ENCODE measurements around the gene FAM151B. TPM values are rescaled to one million over a fixed set of nuclear protein-coding genes. Genes with fewer than 3 reads are reported as not detected.

Gene FAM151B
- total and polyA plus RNA-seq, 2 of the 8 experiments (the other 6 are each of a cell fraction or from before 2014, with no cell fraction given), result 0.62 to 1.1 TPM

DNA sequence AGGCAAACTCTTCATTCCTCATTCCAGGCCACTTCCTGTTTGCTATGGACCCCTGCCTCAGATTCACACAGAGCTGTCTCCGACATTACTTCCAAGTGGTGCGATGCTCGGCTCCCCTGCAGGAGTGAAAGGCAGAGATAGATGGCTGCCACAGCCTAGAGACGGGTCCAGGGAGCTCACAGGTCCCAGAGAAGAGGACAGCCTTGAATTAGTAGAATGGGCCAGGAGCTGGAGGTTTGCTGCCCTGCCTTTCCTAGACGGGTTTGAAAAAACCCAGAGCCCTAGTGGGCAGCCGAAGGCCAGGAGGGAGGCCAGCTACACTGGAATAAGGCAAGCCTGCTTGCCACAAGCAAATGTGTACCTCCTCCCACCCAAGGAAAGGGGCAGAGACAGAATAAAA, 80.4 kb downstream of the FAM151B start:
- peak overlapping the region in 1 of 2 experiments; percentile 90; a peak in 2 of 4 replicates for H3K4me2 ChIP-seq (ENCODE audit: insufficient read depth in 1 of 2, low read depth in 2 of 2, low read length in 2 of 2)
- WGBS, 2 experiments (ENCODE audit: extremely low coverage in 1 of 2, insufficient coverage in 1 of 2, insufficient read length in 1 of 2, insufficient replicate concordance in 2 of 2, low coverage in 1 of 2, low lambda C conversion rate in 2 of 2, missing lambda C conversion rate in 1 of 2), result 79% methylated on average over 6 of the region's 6 CpGs; no CpG with 5 or more reads in 1 of the 2 experiments
- H3K36me3 ChIP-seq (ENCODE audit: control insufficient read depth in 2 of 4, insufficient read depth in 4 of 4, low read length in 3 of 4), result no peaks in the 10 kb centered on the region
- H2BK15ac ChIP-seq (ENCODE audit: low read length), result no peak overlapping the region
- no peak overlapping the region for H2AK5ac ChIP-seq (ENCODE audit: low read depth, low read length)
- no peak overlapping the region for H3K56ac ChIP-seq (replicated peaks; ENCODE audit: insufficient read length, low read depth, low read length)
- peaks cover 15 to 32% (median 25%) of the 10 kb centered on the region in 4 experiments for H3K27me3 ChIP-seq (replicated peaks in 1 of 4; ENCODE audit: control insufficient read depth in 3 of 4, extremely low read depth in 1 of 4, insufficient read depth in 3 of 4, low read length in 3 of 4)
- no peak overlapping the region for H4K8ac ChIP-seq (ENCODE audit: extremely low read depth, insufficient read depth, low read length)
- H4K20me1 ChIP-seq (replicated peaks in 1 of 2; ENCODE audit: control insufficient read depth in 1 of 2, insufficient read depth in 2 of 2, low read length in 2 of 2), result no peaks in the 10 kb centered on the region
- FAIRE-seq (no peak), DNase-seq (ENCODE audit: low read depth in 1 of 2, low spot score in 2 of 2) (peak in 1 of 2 experiments; percentile 43)
- peaks cover 13% of the 10 kb centered on the region; the same call in 1 of the 2 replicates for H3K23me2 ChIP-seq (ENCODE audit: low read depth, low read length)
- H3K18ac ChIP-seq (ENCODE audit: extremely low read depth, low read length), result no peak overlapping the region
- no peak overlapping the region for H2AFZ ChIP-seq (ENCODE audit: low read length)
- no peak overlapping the region for H3K4ac ChIP-seq (replicated peaks; ENCODE audit: insufficient read length, low read depth, low read length)
- no peaks in the 10 kb centered on the region for H3K9me3 ChIP-seq (ENCODE audit: insufficient read depth in 2 of 2, low read depth in 1 of 2, low read length in 1 of 2)
- CTCF ChIA-PET (ENCODE audit: partially characterized antibody), result interaction anchor here (0.6 to 2.0 kb wide), 5 partner anchors 9 to 396 kb away, joined by 3 to 8 read pairs (median 5); no protein-coding TSS in a partner anchor
- POLR2A ChIA-PET (ENCODE audit: partially characterized antibody), result interaction anchor here (0.6 to 1.0 kb wide), 3 partner anchors 14 to 86 kb away, joined by 3 read pairs; partner anchors contain the start of gene MSH3
- H3K4me3 ChIP-seq (ENCODE audit: extremely low read depth in 1 of 4, insufficient read depth in 2 of 4, low read depth in 3 of 4, low read length in 4 of 4), result no peak overlapping the region
- no peak overlapping the region for H4K5ac ChIP-seq (ENCODE audit: insufficient read length, low read depth, low read length)
- no peaks in the 10 kb centered on the region for H3K79me2 ChIP-seq (ENCODE audit: control insufficient read depth in 1 of 2, insufficient read depth in 2 of 2, low read length in 2 of 2)
- peaks cover 0 to 4% (median 0%) of the 10 kb centered on the region in 4 experiments; a peak in 2 of 7 replicates for H3K4me1 ChIP-seq (replicated peaks in 1 of 4; ENCODE audit: control insufficient read depth in 3 of 4, insufficient read depth in 4 of 4, low read length in 3 of 4)
- H3K27ac ChIP-seq (ENCODE audit: low read depth, low read length), result no peak overlapping the region
- no peak overlapping the region for H2BK20ac ChIP-seq (ENCODE audit: low read length)
- H2BK12ac ChIP-seq (ENCODE audit: low read depth, low read length), result no peak overlapping the region
- H4K91ac ChIP-seq (replicated peaks; ENCODE audit: insufficient read length, low read length), result no peak overlapping the region
- no peaks in the 10 kb centered on the region for H3K79me1 ChIP-seq (ENCODE audit: low read depth, low read length)
- no peak overlapping the region for H2BK120ac ChIP-seq (replicated peaks; ENCODE audit: low read depth, low read length)
- H2BK5ac ChIP-seq (ENCODE audit: low read depth, low read length), result no peak overlapping the region
- H3K9ac ChIP-seq (replicated peaks in 1 of 4; ENCODE audit: extremely low read depth in 1 of 4, low read depth in 3 of 4, low read length in 3 of 4), result no peak overlapping the region
- no peak overlapping the region for H3K23ac ChIP-seq (ENCODE audit: insufficient read length)
- no peak overlapping the region for H3K14ac ChIP-seq (ENCODE audit: insufficient read length)
- TF ChIP-seq FOSL1 (IDR thresholded peaks at IDR 0.05; ENCODE audit: insufficient read depth, low read depth, low read length), result no peak
- no peak for TF ChIP-seq RXRA (IDR thresholded peaks at IDR 0.05; ENCODE audit: insufficient read depth, low read depth, low read length)
- no peak for TF ChIP-seq CBX8 (IDR thresholded peaks at IDR 0.05; ENCODE audit: borderline replicate concordance, low read depth, low read length)
- TF ChIP-seq CBX5 (IDR thresholded peaks at IDR 0.05; ENCODE audit: low read depth, low read length), result no peak
- TF ChIP-seq HDAC2 (IDR thresholded peaks at IDR 0.05; ENCODE audit: borderline replicate concordance in 1 of 2, low read depth in 2 of 2, low read length in 2 of 2), result no peak
- TF ChIP-seq, protein P1, sequence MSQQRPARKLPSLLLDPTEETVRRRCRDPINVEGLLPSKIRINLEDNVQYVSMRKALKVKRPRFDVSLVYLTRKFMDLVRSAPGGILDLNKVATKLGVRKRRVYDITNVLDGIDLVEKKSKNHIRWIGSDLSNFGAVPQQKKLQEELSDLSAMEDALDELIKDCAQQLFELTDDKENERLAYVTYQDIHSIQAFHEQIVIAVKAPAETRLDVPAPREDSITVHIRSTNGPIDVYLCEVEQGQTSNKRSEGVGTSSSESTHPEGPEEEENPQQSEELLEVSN (IDR thresholded peaks at IDR 0.05), result no peak
- TF ChIP-seq CTBP2 (IDR thresholded peaks at IDR 0.05; ENCODE audit: borderline replicate concordance, insufficient read depth, insufficient read length, low read length), result no peak
- no peak for TF ChIP-seq TAF1 (IDR thresholded peaks at IDR 0.05; ENCODE audit: low read depth, low read length)
